ENCODE measurements around the gene PACRG.

PACRG gene

DNA sequence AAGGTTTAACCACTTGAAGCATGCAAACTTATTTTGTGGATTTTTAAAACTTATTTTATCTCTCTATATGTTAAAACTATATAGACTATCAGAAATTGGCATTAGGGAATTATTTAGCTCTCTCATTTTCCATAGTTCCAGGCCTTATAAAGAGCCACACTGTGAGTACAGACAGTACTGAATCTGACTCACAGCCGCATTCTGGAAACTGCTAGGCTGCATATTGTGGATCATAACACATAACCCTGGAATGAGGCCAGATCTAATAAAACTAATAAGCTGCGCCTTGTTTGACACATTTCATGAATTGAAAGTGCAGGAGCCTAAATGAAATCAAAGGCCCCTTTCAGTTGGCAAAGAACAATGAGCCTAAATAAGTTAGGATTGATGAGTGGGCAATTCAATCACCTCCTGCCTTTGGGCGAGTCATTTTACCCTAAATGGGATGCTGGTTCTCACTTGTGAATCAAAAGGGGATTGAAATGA, 308.4 kb downstream of the PACRG start:
- Histone ChIP-seq H3K9ac (ENCODE audit: low read length) (no peak overlapping the region), H3K9me3 (ENCODE audit: control insufficient read depth, insufficient read depth, low read depth, low read length) (peaks cover 19% of the 10 kb centered on the region), H3K27me3 (ENCODE audit: control insufficient read depth, insufficient read depth, low read length) (no peaks in the 10 kb centered on the region), H3K4me3 (ENCODE audit: low read depth, low read length) (no peak overlapping the region), H3K4me1 (ENCODE audit: control insufficient read depth, insufficient read depth, low read length) (no peaks in the 10 kb centered on the region), H3K27ac (ENCODE audit: low read depth, low read length) (no peak overlapping the region), H3K36me3 (ENCODE audit: control insufficient read depth, insufficient read depth, low read length) (no peaks in the 10 kb centered on the region)

DNA sequence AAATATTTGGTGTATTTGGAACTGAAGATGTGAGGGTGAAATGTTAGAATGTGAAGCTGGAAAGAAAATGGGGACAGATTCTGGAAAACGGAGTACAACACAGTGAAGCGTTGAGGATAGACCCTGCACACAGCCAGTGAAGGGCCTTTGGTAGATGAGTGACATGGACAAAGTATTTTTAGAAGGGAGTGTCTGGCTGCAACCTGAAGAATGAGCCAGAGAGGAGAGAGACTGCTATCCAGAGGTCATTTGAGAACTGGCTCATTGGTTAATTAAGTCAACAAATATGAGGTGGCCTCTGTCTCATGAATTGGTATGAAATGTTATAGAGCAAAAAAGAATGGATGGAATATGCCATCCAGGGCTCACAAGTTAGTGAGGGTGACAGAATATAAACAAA, 310.5 kb downstream of the PACRG start:
- H3K27ac ChIP-seq (ENCODE audit: low read depth, low read length), result no peak overlapping the region
- H3K4me1 ChIP-seq (ENCODE audit: control insufficient read depth, insufficient read depth, low read length), result no peaks in the 10 kb centered on the region
- H3K9me3 ChIP-seq (ENCODE audit: control insufficient read depth, insufficient read depth, low read depth, low read length), result peaks cover 11% of the 10 kb centered on the region
- no peak overlapping the region for H3K9ac ChIP-seq (ENCODE audit: low read length)
- no peak overlapping the region for H3K4me3 ChIP-seq (ENCODE audit: low read depth, low read length)
- H3K27me3 ChIP-seq (ENCODE audit: control insufficient read depth, insufficient read depth, low read length), result no peaks in the 10 kb centered on the region
- no peaks in the 10 kb centered on the region for H3K36me3 ChIP-seq (ENCODE audit: control insufficient read depth, insufficient read depth, low read length)

DNA sequence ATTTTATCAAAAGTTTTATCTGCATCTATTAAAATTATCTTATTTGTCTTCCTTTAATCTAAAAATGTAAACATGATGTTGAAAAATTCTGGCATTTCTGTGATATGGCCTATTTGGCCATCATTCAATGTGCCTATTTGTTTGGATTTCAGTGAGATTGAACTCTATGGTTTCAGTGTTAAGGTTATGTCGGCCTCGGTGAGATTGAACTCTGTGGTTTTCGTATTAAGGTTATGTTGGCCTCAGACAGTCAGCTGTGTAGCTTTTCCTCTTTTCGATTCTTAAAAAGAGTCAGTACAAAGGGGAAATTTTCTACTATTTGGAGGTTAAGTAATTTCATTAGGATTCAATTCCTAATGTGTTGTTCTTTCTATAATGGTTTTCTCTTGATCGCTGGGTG, 320.6 kb downstream of the PACRG start:
- Histone ChIP-seq H3K9ac (ENCODE audit: low read length) (no peak overlapping the region), H3K9me3 (ENCODE audit: control insufficient read depth, insufficient read depth, low read depth, low read length) (no peaks in the 10 kb centered on the region), H3K27me3 (ENCODE audit: control insufficient read depth, insufficient read depth, low read length) (no peaks in the 10 kb centered on the region), H3K4me3 (ENCODE audit: low read depth, low read length) (no peak overlapping the region), H3K4me1 (ENCODE audit: control insufficient read depth, insufficient read depth, low read length) (no peaks in the 10 kb centered on the region), H3K36me3 (ENCODE audit: control insufficient read depth, insufficient read depth, low read length) (no peaks in the 10 kb centered on the region), H3K27ac (ENCODE audit: low read depth, low read length) (no peak overlapping the region)

DNA sequence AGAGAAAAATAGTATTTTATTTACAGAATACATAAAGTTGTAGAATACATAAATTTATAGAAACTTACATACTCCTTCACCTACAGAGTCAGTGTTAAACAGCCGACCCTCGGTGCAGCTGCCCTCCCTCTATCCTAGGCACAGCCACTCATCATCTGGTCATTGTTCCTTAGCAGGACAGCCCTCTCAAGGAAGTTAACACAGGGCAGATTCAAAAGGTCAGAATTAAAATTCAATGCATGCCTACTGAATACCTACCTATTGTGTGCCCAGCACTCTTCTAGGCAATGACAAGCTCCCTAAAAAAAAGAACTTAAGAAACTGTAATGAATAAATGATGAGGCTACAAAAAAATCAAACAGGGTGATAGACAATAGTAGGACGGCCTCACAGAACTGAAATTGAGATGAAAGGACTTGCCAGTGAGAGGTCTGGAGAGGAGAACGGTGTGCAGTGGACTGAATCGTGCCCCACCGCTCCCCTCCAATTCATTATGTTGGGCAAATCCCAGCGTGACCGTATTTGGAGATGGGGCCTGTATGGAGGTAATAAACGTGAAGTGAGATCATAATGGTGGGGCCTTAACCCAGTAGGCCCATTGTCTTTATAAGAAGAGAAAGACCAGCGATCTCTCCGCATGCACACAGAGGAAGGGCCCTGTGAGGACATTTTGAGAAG, 326.0 kb downstream of the PACRG start:
- no peak overlapping the region for H3K27ac ChIP-seq (ENCODE audit: low read depth, low read length)
- no peak overlapping the region for H3K4me3 ChIP-seq (ENCODE audit: low read depth, low read length)
- no peaks in the 10 kb centered on the region for H3K27me3 ChIP-seq (ENCODE audit: control insufficient read depth, insufficient read depth, low read length)

DNA sequence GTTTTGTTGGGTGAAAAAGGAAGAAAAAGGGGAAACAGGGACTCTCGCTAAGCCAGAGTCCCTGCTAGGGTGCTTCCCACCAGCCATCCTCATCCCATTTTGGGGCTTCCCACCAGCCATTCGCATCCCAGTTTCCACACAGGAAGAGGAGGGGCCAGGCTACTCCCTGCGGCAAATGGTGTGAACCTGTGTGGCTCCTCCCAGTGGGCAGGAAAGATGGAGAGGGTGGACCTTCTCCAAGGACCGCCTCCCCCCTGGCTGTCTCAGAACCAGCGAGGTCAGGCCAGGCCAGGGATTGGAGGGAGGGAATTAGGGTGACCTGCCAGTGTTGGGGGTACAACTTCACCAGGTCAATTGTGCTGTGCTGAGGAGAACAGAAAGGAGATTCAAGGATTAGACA, 326.9 kb downstream of the PACRG start:
- no peak overlapping the region for H3K4me3 ChIP-seq (ENCODE audit: low read depth, low read length)
- H3K36me3 ChIP-seq (ENCODE audit: control insufficient read depth, insufficient read depth, low read length), result no peaks in the 10 kb centered on the region
- H3K27ac ChIP-seq (ENCODE audit: low read depth, low read length), result no peak overlapping the region
- H3K9ac ChIP-seq (ENCODE audit: low read length), result no peak overlapping the region
- H3K27me3 ChIP-seq (ENCODE audit: control insufficient read depth, insufficient read depth, low read length), result no peaks in the 10 kb centered on the region
- peaks cover 3% of the 10 kb centered on the region; the same call in 1 of the 2 replicates for H3K9me3 ChIP-seq (ENCODE audit: control insufficient read depth, insufficient read depth, low read depth, low read length)
- no peaks in the 10 kb centered on the region for H3K4me1 ChIP-seq (ENCODE audit: control insufficient read depth, insufficient read depth, low read length)

More for the DNA sequence above, 326.0 kb downstream of the PACRG start:
- H3K4me1 ChIP-seq (ENCODE audit: control insufficient read depth, insufficient read depth, low read length), result no peaks in the 10 kb centered on the region
- no peak overlapping the region for H3K9ac ChIP-seq (ENCODE audit: low read length)
- H3K9me3 ChIP-seq (ENCODE audit: control insufficient read depth, insufficient read depth, low read depth, low read length), result peaks cover 3% of the 10 kb centered on the region; the same call in 1 of the 2 replicates
- H3K36me3 ChIP-seq (ENCODE audit: control insufficient read depth, insufficient read depth, low read length), result no peaks in the 10 kb centered on the region

DNA sequence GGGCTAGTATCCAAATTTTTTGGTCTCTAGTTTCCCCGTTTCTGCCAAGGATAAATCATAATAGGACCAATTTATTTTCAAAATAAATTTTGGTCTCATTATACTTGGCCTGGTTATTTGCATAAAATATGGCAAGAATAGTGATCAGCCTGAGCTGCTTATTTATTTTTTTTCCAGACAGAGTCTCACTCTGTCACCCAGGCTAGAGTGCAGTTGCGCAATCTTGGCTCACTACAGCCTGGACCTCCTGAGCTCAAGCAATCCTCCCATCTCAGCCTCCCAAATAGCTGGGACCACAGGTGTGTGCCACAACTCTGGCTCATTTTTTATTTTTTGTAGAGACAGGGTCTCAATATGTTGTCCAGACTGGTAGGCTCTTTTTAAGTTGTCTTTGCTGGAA, 329.5 kb downstream of the PACRG start:
- H3K27ac ChIP-seq (ENCODE audit: low read depth, low read length), result no peak overlapping the region

DNA sequence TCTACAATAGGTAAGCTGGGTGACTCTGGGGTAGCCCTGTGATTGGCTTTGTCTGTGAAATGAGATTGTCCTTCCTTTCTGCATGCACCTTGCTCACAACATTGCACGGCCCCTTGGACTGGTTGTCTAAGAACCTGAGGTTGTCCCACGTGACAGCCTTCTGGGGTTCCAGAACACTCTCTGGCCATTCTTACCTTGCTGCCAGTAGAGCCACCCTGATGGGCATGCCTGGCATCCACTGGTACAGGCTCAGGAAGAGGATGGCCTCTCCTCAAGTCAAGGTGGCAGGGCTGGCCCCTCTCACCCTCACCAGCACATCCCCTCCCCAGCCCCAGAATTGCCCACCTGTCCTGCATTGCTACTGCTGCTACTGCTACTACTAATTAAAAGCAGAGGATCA, 335.0 kb downstream of the PACRG start:
- Histone ChIP-seq H3K27ac (ENCODE audit: low read depth, low read length) (no peak overlapping the region), H3K4me1 (ENCODE audit: control insufficient read depth, insufficient read depth, low read length) (no peaks in the 10 kb centered on the region), H3K4me3 (ENCODE audit: low read depth, low read length) (no peak overlapping the region), H3K36me3 (ENCODE audit: control insufficient read depth, insufficient read depth, low read length) (no peaks in the 10 kb centered on the region), H3K9me3 (ENCODE audit: control insufficient read depth, insufficient read depth, low read depth, low read length) (no peaks in the 10 kb centered on the region), H3K27me3 (ENCODE audit: control insufficient read depth, insufficient read depth, low read length) (no peaks in the 10 kb centered on the region), H3K9ac (ENCODE audit: low read length) (no peak overlapping the region)

More for the DNA sequence above, 329.5 kb downstream of the PACRG start:
- no peak overlapping the region for H3K4me3 ChIP-seq (ENCODE audit: low read depth, low read length)
- no peak overlapping the region for H3K9ac ChIP-seq (ENCODE audit: low read length)
- no peaks in the 10 kb centered on the region for H3K27me3 ChIP-seq (ENCODE audit: control insufficient read depth, insufficient read depth, low read length)
- no peaks in the 10 kb centered on the region for H3K4me1 ChIP-seq (ENCODE audit: control insufficient read depth, insufficient read depth, low read length)
- H3K36me3 ChIP-seq (ENCODE audit: control insufficient read depth, insufficient read depth, low read length), result no peaks in the 10 kb centered on the region
- H3K9me3 ChIP-seq (ENCODE audit: control insufficient read depth, insufficient read depth, low read depth, low read length), result peaks cover 3% of the 10 kb centered on the region; the same call in 1 of the 2 replicates

DNA sequence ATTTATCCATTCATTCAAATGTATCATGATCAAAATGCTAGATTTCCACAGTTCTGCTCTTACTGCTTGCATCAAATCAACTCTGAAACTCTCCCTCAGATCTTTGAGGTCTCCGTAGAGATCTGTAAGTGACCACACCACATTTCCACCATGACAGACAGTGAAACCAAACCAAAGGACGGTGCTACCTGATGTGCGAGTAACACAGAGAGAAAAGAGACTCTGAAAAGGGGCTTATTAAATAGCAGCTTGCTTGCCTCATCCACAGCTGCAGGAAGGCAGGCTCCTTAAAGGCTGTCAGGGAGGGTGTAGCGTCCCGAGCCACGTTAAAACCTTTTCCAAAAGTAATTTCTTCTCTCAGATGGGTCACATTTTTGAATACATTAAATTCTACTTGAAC, 335.8 kb downstream of the PACRG start:
- Histone ChIP-seq H3K36me3 (ENCODE audit: control insufficient read depth, insufficient read depth, low read length) (no peaks in the 10 kb centered on the region), H3K27me3 (ENCODE audit: control insufficient read depth, insufficient read depth, low read length) (no peaks in the 10 kb centered on the region)

DNA sequence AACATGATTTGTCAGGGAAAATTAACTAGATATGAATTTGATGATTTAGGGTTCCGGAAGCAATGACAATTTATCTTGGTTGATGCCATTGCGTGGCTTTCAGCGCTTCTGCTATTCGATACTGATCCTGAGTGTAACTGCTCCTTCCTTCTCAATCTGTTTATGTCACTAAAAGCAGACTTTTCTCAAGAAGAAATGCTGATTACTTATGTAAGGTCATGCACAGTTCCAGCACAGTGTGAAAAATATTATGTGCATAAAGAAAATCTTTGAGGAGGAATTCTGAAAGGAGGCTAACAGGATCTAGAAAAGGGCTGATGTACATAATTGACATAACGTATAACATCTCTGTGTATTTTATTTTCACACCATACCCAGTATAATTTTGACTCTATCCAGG, 336.6 kb downstream of the PACRG start:
- no peak overlapping the region for H3K9ac ChIP-seq (ENCODE audit: low read length)
- H3K4me3 ChIP-seq (ENCODE audit: low read depth, low read length), result no peak overlapping the region
- H3K36me3 ChIP-seq (ENCODE audit: control insufficient read depth, insufficient read depth, low read length), result no peaks in the 10 kb centered on the region
- no peak overlapping the region for H3K27ac ChIP-seq (ENCODE audit: low read depth, low read length)
- H3K27me3 ChIP-seq (ENCODE audit: control insufficient read depth, insufficient read depth, low read length), result no peaks in the 10 kb centered on the region
- no peaks in the 10 kb centered on the region for H3K4me1 ChIP-seq (ENCODE audit: control insufficient read depth, insufficient read depth, low read length)
- H3K9me3 ChIP-seq (ENCODE audit: control insufficient read depth, insufficient read depth, low read depth, low read length), result no peaks in the 10 kb centered on the region

More for the DNA sequence above, 335.8 kb downstream of the PACRG start:
- Histone ChIP-seq H3K9me3 (ENCODE audit: control insufficient read depth, insufficient read depth, low read depth, low read length) (no peaks in the 10 kb centered on the region), H3K4me3 (ENCODE audit: low read depth, low read length) (no peak overlapping the region), H3K9ac (ENCODE audit: low read length) (no peak overlapping the region), H3K4me1 (ENCODE audit: control insufficient read depth, insufficient read depth, low read length) (no peaks in the 10 kb centered on the region), H3K27ac (ENCODE audit: low read depth, low read length) (no peak overlapping the region)

DNA sequence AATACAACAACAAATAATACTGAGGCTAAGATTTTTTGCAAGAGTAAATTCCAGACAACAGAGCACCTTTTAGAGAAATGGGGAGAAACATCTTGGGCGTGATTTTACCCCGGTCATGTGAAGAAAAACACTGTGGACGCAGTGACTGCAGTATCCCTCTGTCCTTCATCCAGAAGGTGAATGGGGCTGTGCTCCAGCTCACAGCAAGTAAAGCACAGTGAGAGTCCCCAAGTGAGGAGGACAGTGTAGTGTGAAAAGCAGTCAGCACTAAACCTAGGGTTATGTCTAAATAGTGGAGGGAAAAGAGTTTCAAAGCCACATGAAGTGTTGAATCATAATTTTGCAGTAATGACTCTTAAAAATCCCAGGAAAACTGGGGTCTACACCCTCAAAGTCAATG, 338.4 kb downstream of the PACRG start:
- Histone ChIP-seq H3K4me3 (ENCODE audit: low read depth, low read length) (no peak overlapping the region), H3K27me3 (ENCODE audit: control insufficient read depth, insufficient read depth, low read length) (no peaks in the 10 kb centered on the region), H3K27ac (ENCODE audit: low read depth, low read length) (no peak overlapping the region), H3K9me3 (ENCODE audit: control insufficient read depth, insufficient read depth, low read depth, low read length) (no peaks in the 10 kb centered on the region), H3K36me3 (ENCODE audit: control insufficient read depth, insufficient read depth, low read length) (no peaks in the 10 kb centered on the region), H3K4me1 (ENCODE audit: control insufficient read depth, insufficient read depth, low read length) (no peaks in the 10 kb centered on the region), H3K9ac (ENCODE audit: low read length) (no peak overlapping the region)

DNA sequence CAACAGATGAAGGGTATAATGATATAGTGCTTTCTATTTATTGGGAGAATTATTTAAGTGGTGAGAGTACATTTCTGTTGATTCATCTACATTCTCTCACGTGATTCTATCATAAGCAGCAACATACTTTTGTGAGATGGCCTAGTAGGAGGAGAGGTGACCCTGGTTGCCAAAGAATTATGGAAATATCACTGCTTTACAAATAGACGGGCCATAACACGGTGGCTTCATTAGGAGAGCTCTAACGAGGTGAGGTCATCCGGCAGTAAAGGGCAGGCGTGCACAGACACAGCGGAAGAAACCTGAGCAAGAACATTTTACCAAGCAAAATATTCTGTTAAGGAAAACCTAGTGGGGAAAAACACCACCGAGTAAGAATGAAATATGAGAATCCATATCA, 349.4 kb downstream of the PACRG start:
- no peak overlapping the region for H3K4me3 ChIP-seq (ENCODE audit: low read depth, low read length)
- no peak overlapping the region for H3K27ac ChIP-seq (ENCODE audit: low read depth, low read length)
- H3K4me1 ChIP-seq (ENCODE audit: control insufficient read depth, insufficient read depth, low read length), result no peaks in the 10 kb centered on the region
- H3K27me3 ChIP-seq (ENCODE audit: control insufficient read depth, insufficient read depth, low read length), result no peaks in the 10 kb centered on the region
- no peaks in the 10 kb centered on the region for H3K9me3 ChIP-seq (ENCODE audit: control insufficient read depth, insufficient read depth, low read depth, low read length)
- no peak overlapping the region for H3K9ac ChIP-seq (ENCODE audit: low read length)
- H3K36me3 ChIP-seq (ENCODE audit: control insufficient read depth, insufficient read depth, low read length), result no peaks in the 10 kb centered on the region

Data from HUES6 (cell line).